ENCODE measurements around the gene PGAP2.

- TF ChIP-seq EZH2 (IDR thresholded peaks at IDR 0.05; ENCODE audit: insufficient read depth, low read length), result no peak
- TF ChIP-seq, protein P1, sequence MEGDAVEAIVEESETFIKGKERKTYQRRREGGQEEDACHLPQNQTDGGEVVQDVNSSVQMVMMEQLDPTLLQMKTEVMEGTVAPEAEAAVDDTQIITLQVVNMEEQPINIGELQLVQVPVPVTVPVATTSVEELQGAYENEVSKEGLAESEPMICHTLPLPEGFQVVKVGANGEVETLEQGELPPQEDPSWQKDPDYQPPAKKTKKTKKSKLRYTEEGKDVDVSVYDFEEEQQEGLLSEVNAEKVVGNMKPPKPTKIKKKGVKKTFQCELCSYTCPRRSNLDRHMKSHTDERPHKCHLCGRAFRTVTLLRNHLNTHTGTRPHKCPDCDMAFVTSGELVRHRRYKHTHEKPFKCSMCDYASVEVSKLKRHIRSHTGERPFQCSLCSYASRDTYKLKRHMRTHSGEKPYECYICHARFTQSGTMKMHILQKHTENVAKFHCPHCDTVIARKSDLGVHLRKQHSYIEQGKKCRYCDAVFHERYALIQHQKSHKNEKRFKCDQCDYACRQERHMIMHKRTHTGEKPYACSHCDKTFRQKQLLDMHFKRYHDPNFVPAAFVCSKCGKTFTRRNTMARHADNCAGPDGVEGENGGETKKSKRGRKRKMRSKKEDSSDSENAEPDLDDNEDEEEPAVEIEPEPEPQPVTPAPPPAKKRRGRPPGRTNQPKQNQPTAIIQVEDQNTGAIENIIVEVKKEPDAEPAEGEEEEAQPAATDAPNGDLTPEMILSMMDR (IDR thresholded peaks at IDR 0.05; ENCODE audit: insufficient read depth, low read depth, low read length), result no peak
These were observed 65.5 kb downstream of the PGAP2 start for GRCh38 chr11:3873712-3874349.

Data from astrocyte (in vitro differentiated cells and primary cell).